ENCODE data around the gene NTHL1. TPM values are rescaled to one million over a fixed set of nuclear protein-coding genes. Genes with fewer than 3 reads are reported as not detected.
A peak's percentile ranks its signal among the peaks of the same experiment; 100 is the strongest.

The NTHL1 gene
- total and polyA plus RNA-seq, 2 of the 4 experiments (the other 2 are of a cell fraction), result 22.8 to 28.0 TPM

GRCh38 chr16:2023092-2024031 is 24.3 kb downstream of the NTHL1 start:
- no peak for TF ChIP-seq ELK1 (IDR thresholded peaks at IDR 0.05; ENCODE audit: borderline replicate concordance, low read depth, low read length)
- no peak for TF ChIP-seq CHD1 (IDR thresholded peaks at IDR 0.05; ENCODE audit: low read depth, low read length)
- TF ChIP-seq RFX5 (IDR thresholded peaks at IDR 0.05; ENCODE audit: low read depth, low read length), result no peak
- peak; percentile 93 for TF ChIP-seq SMC3 (IDR thresholded peaks at IDR 0.05; ENCODE audit: low read depth, low read length)
- TF ChIP-seq MXI1 (IDR thresholded peaks at IDR 0.05; ENCODE audit: borderline replicate concordance, low read depth, low read length), result peak; percentile 52; the same call in 1 of the 2 replicates
- TF ChIP-seq RAD21 (IDR thresholded peaks at IDR 0.05; ENCODE audit: low read length), result peak; percentile 98
- no peak for TF ChIP-seq FOS (IDR thresholded peaks at IDR 0.05; ENCODE audit: low read depth, low read length)
- peak; percentile 97 for TF ChIP-seq MAZ (IDR thresholded peaks at IDR 0.05; ENCODE audit: borderline replicate concordance, low read depth, low read length)
- peak; percentile 98 for TF ChIP-seq CTCF (conservative IDR thresholded peaks at IDR 0.05; ENCODE audit: low read depth, low read length)
- Histone ChIP-seq H2AK9ac (replicated peaks; ENCODE audit: low read depth, low read length, poor library complexity) (peak overlapping the region; percentile 82), H3K14ac (replicated peaks; ENCODE audit: low read depth, low read length) (peak overlapping the region; percentile 90), H2AK5ac (ENCODE audit: low read depth, low read length) (peak overlapping the region; percentile 57), H2BK5ac (ENCODE audit: low read depth, low read length, poor library complexity, severe bottlenecking) (peak overlapping the region; percentile 76), H3K9me3 (ENCODE audit: control insufficient read depth, insufficient read depth, low read length) (no peaks in the 10 kb centered on the region), H3K18ac (ENCODE audit: low read depth, low read length) (peak overlapping the region; percentile 71), H2AFZ (replicated peaks; ENCODE audit: low read length, poor library complexity) (peak overlapping the region; percentile 96), H4K5ac (ENCODE audit: low read depth, low read length) (peak overlapping the region; percentile 76), H3K4me1 (ENCODE audit: control insufficient read depth, insufficient read depth, low read length) (peaks cover 15% of the 10 kb centered on the region), H2BK120ac (ENCODE audit: low read depth, low read length) (peak overlapping the region; percentile 82), H3K9ac (ENCODE audit: low read depth, low read length) (peak overlapping the region; percentile 58; the same call in 1 of the 2 replicates), H3K56ac (ENCODE audit: extremely low read depth, insufficient read depth, low read length) (no peak overlapping the region), H4K20me1 (ENCODE audit: insufficient read depth, low read length) (peaks cover 11% of the 10 kb centered on the region), H3K27me3 (ENCODE audit: control insufficient read depth, insufficient read depth, low read length) (peaks cover 18% of the 10 kb centered on the region; the same call in 1 of the 2 replicates), H3K79me1 (ENCODE audit: low read depth in 1 of 2, low read length in 2 of 2) (peaks cover 6 to 19% of the 10 kb centered on the region in 2 experiments), H4K91ac (ENCODE audit: insufficient read depth, low read depth, low read length) (peak overlapping the region; percentile 96), H2BK20ac (ENCODE audit: low read depth, low read length) (peak overlapping the region; percentile 53; the same call in 1 of the 2 replicates), H4K8ac (ENCODE audit: low read depth in 2 of 2, low read length in 2 of 2) (peak overlapping the region; percentile 89 to 96), H3K4ac (ENCODE audit: low read depth, low read length) (peak overlapping the region; percentile 95), H3K27ac (ENCODE audit: insufficient read depth, low read length) (peak overlapping the region; percentile 76), H3K4me3 (ENCODE audit: insufficient read depth, low read depth, low read length) (peak overlapping the region; percentile 33), H3K4me2 (ENCODE audit: low read depth, low read length) (peak overlapping the region; percentile 80), H3K23ac (ENCODE audit: low read depth, low read length) (peak overlapping the region; percentile 68; the same call in 1 of the 2 replicates), H2BK15ac (ENCODE audit: low read depth, low read length) (peak overlapping the region; percentile 80; the same call in 2 of the 3 replicates), H3K36me3 (ENCODE audit: control insufficient read depth, insufficient read depth, low read length) (peaks cover 1% of the 10 kb centered on the region; the same call in 1 of the 2 replicates), H3K9me1 (ENCODE audit: insufficient read depth, low read length) (peaks cover 8% of the 10 kb centered on the region)
- BruUV-seq (replicated peaks), result no TSS peak
- peak; percentile 84 for ATAC-seq (ENCODE audit: low read depth)
- dilution Hi-C loops (cut with HindIII; ENCODE audit: low sequenced_read_pairs, unreplicated experiment), result no loop called here
- intact Hi-C loops (cut with micrococcal nuclease), result loop anchor here (1.0 kb wide), 4 partner anchors 16 to 117 kb away; partner anchors contain the start of genes NTHL1 and TSC2
- POLR2A ChIA-PET (ENCODE audit: unreplicated experiment), result interaction anchor here (0.6 to 0.9 kb wide), 2 partner anchors 16 to 132 kb away, joined by 4 read pairs; partner anchors contain the start of gene TRAF7
- in situ Hi-C loops (cut with MboI; ENCODE audit: low sequenced_read_pairs), result loop anchor here (5.0 kb wide), 1 partner anchor 119 kb away; no protein-coding TSS in a partner anchor
- 15% methylated on average over 30 of the region's 53 CpGs; no CpG with 5 or more reads in 1 of the 2 experiments for WGBS, 2 experiments (ENCODE audit: extremely low coverage in 2 of 2, insufficient read length in 1 of 2)
- CTCF ChIA-PET, result interaction anchor here (0.6 to 1.4 kb wide), 5 partner anchors 14 to 182 kb away, joined by 3 to 10 read pairs (median 3); partner anchors contain the start of gene NTHL1
- peak; percentile 79 for DNase-seq
